ENCODE measurements around the gene AACS. TPM values are rescaled to one million over a fixed set of nuclear protein-coding genes. Genes with fewer than 3 reads are reported as not detected.
"Not testable (repeated sequence)": the region's sequence is repeated elsewhere in the genome, so short reads cannot be mapped to it uniquely, and the experiment has no call there.

Gene AACS
- total and polyA plus RNA-seq, 4 donors = 3.4 to 13.6 (median 7.3) TPM

- TF ChIP-seq FOXA1 (IDR thresholded peaks at IDR 0.05) = no peak
- no peak for TF ChIP-seq MAX (IDR thresholded peaks at IDR 0.05)
- no peak for TF ChIP-seq HNF4A (conservative IDR thresholded peaks at IDR 0.05)
These were observed 35.4 kb upstream of the AACS start (continued) for GRCh38 chr12:125029761-125030358.

GRCh38 chr12:125031471-125031870 is 33.8 kb upstream of the AACS start:
- not testable (repeated sequence) for H3K4me1 ChIP-seq (ENCODE audit: control insufficient read depth in 4 of 4, insufficient read depth in 4 of 4, low read length in 3 of 4); H3K27ac ChIP-seq (ENCODE audit: low read depth in 1 of 2, low read length in 2 of 2); DNase-seq (ENCODE audit: low spot score); H3K4me3 ChIP-seq (ENCODE audit: low read depth in 1 of 3, low read length in 3 of 3); H3K9ac ChIP-seq (ENCODE audit: low read depth in 1 of 2, low read length in 2 of 2); H3K9me3 ChIP-seq (ENCODE audit: control insufficient read depth in 4 of 4, low read length in 3 of 4); H3K27me3 ChIP-seq (ENCODE audit: control insufficient read depth in 4 of 4, insufficient read depth in 4 of 4, low read length in 3 of 4); H3K36me3 ChIP-seq (ENCODE audit: control insufficient read depth in 4 of 4, insufficient read depth in 3 of 4, low read depth in 1 of 4, low read length in 3 of 4)
- 87% methylated on average over 9 of the region's 9 CpGs for WGBS

- H3K4me3 ChIP-seq (ENCODE audit: low read depth in 1 of 3, low read length in 3 of 3) = no peak overlapping the region
- DNase-seq (ENCODE audit: low spot score) = no peak
- no peaks in the 10 kb centered on the region for H3K27me3 ChIP-seq (ENCODE audit: control insufficient read depth in 4 of 4, insufficient read depth in 4 of 4, low read length in 3 of 4)
- WGBS = 89% methylated on average over 19 of the region's 19 CpGs
- TF ChIP-seq GABPA (IDR thresholded peaks at IDR 0.05 in 1 of 2, conservative IDR thresholded peaks at IDR 0.05 in 1 of 2) (no peak), RAD21 (IDR thresholded peaks at IDR 0.05) (no peak), FOXA2 (IDR thresholded peaks at IDR 0.05) (no peak), FOXA1 (IDR thresholded peaks at IDR 0.05) (no peak), ATF3 (IDR thresholded peaks at IDR 0.05) (no peak), HNF4G (IDR thresholded peaks at IDR 0.05) (no peak), EGR1 (IDR thresholded peaks at IDR 0.05; ENCODE audit: low read depth in 2 of 2) (no peak), NR2F2 (IDR thresholded peaks at IDR 0.05) (no peak), REST (IDR thresholded peaks at IDR 0.05) (no peak), CTCF (IDR thresholded peaks at IDR 0.05; ENCODE audit: low read depth, low read length, missing input control) (no peak), MAX (IDR thresholded peaks at IDR 0.05) (no peak), JUND (IDR thresholded peaks at IDR 0.05) (no peak)
- H3K36me3 ChIP-seq (ENCODE audit: control insufficient read depth in 4 of 4, insufficient read depth in 3 of 4, low read depth in 1 of 4, low read length in 3 of 4) = no peaks in the 10 kb centered on the region
- H3K9me3 ChIP-seq (ENCODE audit: control insufficient read depth in 4 of 4, low read length in 3 of 4) = no peaks in the 10 kb centered on the region
- H3K9ac ChIP-seq (ENCODE audit: low read depth in 1 of 2, low read length in 2 of 2) = no peak overlapping the region
- H3K27ac ChIP-seq (ENCODE audit: low read depth in 1 of 2, low read length in 2 of 2) = no peak overlapping the region
- H3K4me1 ChIP-seq (ENCODE audit: control insufficient read depth in 4 of 4, insufficient read depth in 4 of 4, low read length in 3 of 4) = no peaks in the 10 kb centered on the region
These were observed 32.6 kb upstream of the AACS start for GRCh38 chr12:125032466-125033152.
